Loucy (cell line): ENCODE results near the gene THTPA.

Experiments
- CTCF ChIP-seq: fragments of 200-600 bp; sonication (generic); conservative IDR thresholded peaks from 2 replicates; pipeline ENCODE4 v1.5.1; 2014; ENCODE audit warnings: mild to moderate bottlenecking, antibody characterized with exemption, low read length
- EZH2phosphoT487 ChIP-seq: fragments of 200-600 bp; IDR thresholded peaks from 2 replicates; pipeline ENCODE4 v1.6.1; 2018; ENCODE audit warnings: antibody characterized with exemption, mild to moderate bottlenecking, moderate library complexity, borderline replicate concordance

DNA sequence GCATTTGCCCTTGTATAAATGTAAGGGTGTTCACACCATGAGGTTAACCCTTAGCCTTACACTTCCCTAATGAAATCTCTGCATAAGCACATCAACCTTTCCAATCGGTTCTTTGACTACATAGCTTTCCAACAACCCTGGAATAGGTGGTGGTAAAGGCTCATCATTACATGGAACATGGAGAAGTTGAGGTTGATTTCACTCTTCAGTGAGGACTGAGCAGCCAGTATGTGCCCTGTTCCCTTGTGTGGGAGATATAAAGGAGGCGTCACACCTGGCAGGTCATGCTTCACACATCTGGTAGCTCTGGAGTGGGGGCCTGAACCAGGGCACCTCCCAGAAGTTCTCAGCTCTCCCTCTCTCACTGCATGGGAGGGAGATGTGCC, 44.2 kb downstream of the THTPA start:
- TF ChIP-seq CTCF: no peak
- no peak for TF ChIP-seq EZH2phosphoT487
